ENCODE measurements around the gene ZDHHC1.

The ZDHHC1 gene

DNA sequence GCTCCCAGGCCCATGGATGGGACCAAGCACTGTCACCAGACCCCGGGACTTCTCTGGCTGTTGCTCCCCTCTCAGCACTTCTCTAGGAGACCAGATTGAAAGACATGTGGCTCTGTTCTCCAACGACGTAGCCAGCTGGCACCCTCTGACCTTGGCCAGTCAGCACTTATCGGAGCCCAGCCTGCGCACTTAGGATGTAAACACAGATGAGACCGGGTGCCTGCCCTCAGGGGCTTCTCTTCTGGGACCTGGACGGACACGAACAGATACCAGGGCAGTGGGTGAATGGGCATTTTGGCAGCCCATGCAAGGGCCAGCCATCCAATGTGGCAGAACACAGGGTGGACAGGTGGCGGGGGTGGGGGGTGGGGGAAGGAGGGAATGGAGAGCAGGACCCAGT, 6.6 kb downstream of the ZDHHC1 start:
- DNase-seq (ENCODE audit: low spot score) = no peak

DNA sequence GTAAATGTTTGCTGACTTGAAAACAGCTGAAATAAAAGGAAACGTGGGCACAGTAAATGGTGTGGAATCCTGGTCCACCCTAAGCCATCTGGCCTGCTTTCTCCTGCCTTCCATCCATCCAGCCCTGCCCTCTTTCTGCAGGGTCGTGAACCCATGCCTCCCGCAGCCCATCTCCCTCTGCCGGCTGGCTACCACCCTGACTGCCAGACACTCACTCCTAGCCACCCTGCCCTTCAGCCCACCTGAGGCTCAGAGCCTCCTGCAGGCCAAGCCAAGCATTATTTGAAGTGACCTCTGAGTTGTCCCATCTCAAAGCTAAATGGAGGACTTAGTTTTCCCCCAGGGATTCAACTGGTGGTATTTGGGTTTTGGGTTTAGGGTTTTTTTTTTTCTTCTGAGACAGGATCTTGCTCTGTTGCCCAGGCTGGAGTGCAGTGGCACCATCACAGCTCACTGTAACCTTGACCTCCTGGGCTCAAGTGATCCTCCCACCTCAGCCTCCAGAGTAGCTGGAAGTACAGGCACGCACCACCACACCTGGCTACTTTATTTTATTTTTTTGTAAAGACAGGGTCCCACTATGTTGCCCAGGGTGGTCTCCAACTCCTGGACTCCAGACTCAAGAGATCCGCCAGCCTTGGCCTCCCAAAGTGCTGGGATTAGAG, 8.4 kb downstream of the ZDHHC1 start:
- DNase-seq (ENCODE audit: low spot score) = no peak

DNA sequence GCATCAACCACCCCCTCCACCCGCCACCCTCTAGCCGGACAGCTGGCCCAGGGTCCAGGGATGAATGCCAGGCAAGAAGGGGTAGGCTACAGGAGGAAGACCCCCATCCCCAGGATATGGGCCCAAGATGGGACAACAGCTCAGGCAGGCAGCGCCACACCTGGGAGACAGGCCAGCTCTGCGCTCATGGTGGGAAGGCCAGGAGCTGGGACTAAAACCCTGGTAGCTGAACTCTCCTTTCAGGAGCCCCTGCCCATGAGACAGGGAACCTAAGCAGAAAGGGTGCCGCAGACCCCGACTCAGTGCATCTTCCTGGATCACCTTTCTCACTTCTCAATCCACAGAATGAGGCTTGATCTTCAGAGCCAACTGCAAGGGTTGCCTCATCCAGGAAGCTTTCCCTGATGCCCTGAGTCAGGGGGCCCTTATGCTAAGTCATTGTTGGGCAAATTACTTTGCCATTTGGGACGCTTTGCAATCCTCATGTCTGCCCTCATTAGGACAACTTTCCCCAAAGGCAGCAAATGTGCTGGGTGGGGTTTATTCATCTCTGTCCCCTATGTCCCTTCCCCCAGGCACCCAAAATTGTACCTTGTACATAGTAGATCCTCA, 9.0 kb downstream of the ZDHHC1 start:
- no peak for DNase-seq (ENCODE audit: low spot score)

GRCh38 chr16:67406111-67406971, 9.9 kb downstream of the ZDHHC1 start:
- no peak for DNase-seq (ENCODE audit: low spot score)

GRCh38 chr16:67405336-67405735, 10.9 kb downstream of the ZDHHC1 start:
- no peak for DNase-seq (ENCODE audit: low spot score)

- DNase-seq (ENCODE audit: low spot score) = no peak
Measured at GRCh38 chr16:67404740-67405226, 11.5 kb downstream of the ZDHHC1 start.

- no peak for DNase-seq (ENCODE audit: low spot score)
Measured at GRCh38 chr16:67403976-67404555, 12.2 kb downstream of the ZDHHC1 start.

DNA sequence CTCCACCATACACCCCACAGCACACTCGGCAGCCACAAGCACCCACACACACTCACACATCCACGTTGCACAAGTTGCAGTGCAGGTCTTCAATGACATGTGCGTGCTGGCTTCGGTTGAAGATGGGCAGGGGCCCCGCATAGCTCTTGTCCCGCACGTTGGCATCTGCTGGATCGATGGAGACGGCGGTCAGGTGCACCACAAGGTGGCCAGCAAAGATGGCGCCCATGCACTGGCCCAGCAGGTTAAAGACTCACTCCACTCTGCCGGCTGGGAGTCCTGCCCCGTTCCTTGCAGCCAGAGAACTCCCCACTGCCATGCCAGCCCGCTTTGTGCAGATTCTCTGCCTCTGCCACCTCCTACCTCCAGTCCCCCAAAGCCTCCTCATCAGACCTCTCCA, 15.4 kb downstream of the ZDHHC1 start:
- no peak for DNase-seq (ENCODE audit: low spot score)

GRCh38 chr16:67399749-67400704, 16.2 kb downstream of the ZDHHC1 start:
- no peak for DNase-seq (ENCODE audit: low spot score)

- peak; percentile 74 for DNase-seq (ENCODE audit: low spot score)
Measured at GRCh38 chr16:67399218-67399733, 17.0 kb downstream of the ZDHHC1 start.

GRCh38 chr16:67398546-67399217, 17.6 kb downstream of the ZDHHC1 start:
- no peak for DNase-seq (ENCODE audit: low spot score)

GRCh38 chr16:67397812-67398545, 18.3 kb downstream of the ZDHHC1 start:
- no peak for DNase-seq (ENCODE audit: low spot score)

DNA sequence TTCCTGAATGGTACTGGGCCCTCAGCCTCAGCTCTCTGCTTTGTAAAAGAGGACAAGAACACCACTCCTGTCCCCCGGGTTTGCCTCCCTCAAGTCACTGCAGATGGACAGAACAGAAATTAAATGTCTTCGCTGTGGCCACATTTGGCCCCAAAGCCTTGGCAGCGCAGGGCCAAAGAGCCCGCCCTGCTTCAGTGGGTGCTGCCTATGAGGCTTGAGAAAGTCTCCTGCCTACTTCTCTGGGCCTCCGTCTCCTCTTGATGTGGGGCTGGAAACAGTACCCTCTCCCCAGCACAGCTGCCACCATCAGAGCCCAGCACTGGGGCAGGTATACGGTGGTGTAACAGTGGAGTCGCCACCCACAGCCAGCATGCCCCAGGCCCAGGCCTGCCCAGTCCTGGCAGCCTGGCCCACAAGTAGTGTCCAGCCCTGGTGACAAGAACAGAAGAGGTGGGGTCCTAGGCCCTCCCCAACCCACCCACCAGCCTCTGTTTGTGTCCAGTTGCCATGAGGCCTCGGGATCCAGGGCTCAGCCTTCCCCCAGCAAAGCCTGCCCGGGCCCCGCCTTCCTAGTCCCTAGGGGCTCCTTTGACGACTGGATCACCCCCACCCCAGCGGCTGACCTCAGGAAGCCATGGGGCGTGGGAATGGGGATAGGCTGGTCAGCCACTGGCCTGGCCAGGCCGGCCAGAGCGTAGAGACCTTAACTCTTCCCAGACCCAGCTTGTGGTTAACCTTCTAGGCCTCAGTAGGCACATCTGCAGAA, 19.1 kb downstream of the ZDHHC1 start:
- no peak for DNase-seq (ENCODE audit: low spot score)

GRCh38 chr16:67396159-67397035, 19.9 kb downstream of the ZDHHC1 start:
- DNase-seq (ENCODE audit: low spot score) = peak; percentile 65

GRCh38 chr16:67395458-67396158, 20.7 kb downstream of the ZDHHC1 start:
- DNase-seq (ENCODE audit: low spot score) = no peak

DNA sequence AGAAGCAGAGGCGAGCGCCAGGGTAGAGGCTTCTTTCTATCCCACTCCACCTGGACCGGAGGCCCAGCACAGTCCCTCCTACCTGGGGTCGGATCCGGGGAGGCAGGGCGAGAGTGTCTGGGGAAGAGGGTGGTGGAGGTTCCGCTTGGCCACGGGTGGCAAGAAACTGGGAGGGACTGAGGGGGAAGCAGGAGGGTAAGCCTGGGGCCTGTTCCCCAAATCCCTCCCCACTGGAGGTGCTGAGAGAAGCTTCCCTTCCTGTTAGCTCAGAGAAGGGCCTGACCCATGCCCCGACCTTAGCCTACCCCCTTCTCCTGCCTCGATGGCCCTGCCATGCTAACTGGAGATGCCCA, 21.2 kb downstream of the ZDHHC1 start:
- DNase-seq (ENCODE audit: low spot score) = no peak

All from HuH-7.5 (cell line).